ENCODE results near the gene SAMMSON. TPM values are rescaled to one million over a fixed set of nuclear protein-coding genes. Genes with fewer than 3 reads are reported as not detected.
A peak's percentile ranks its signal among the peaks of the same experiment; 100 is the strongest.

SAMMSON gene
- total RNA-seq (2012; rRNA removed) = not detected in 2 replicates
- polyA plus RNA-seq (2012; rRNA removed) = not detected in 2 replicates
- not detected in 2 replicates for polyA plus RNA-seq (2012; cell fraction: cytosol; rRNA removed)
- polyA plus RNA-seq (2012; cell fraction: nucleus; rRNA removed; ENCODE audit: low replicate concordance) = not detected in 2 replicates
- percentile 4 among the genes with signal in this experiment for Bru-seq, nascent RNA
- BruChase-seq, experiment 1, labeled RNA remaining after a 6-hour chase = percentile 2 among the genes with signal in this experiment
- percentile 3 among the genes with signal in this experiment for BruChase-seq, experiment 2, labeled RNA remaining after a 2-hour chase
- long read RNA-seq = 0 reads

- peak within 1 kb of the TSS; percentile 96 for H2BK120ac ChIP-seq (ENCODE audit: low read depth, low read length)
- CTCF ChIA-PET = no interaction called here
- H3K27ac ChIP-seq (ENCODE audit: insufficient read depth, low read length) = peak within 1 kb of the TSS; percentile 95
Observed at GRCh38 chr3:69999140-70000027, at the start of gene SAMMSON. Gene SAMMSON (plus strand): TSS chr3:69999733.

More at GRCh38 chr3:69999140-70000027, at the start of gene SAMMSON:
- no TSS peak for BruUV-seq (replicated peaks)
- H2BK20ac ChIP-seq (ENCODE audit: low read depth, low read length) = peak within 1 kb of the TSS; percentile 96
- dilution Hi-C loops (cut with HindIII; ENCODE audit: low sequenced_read_pairs, unreplicated experiment) = no loop called here
- H3K4me2 ChIP-seq (ENCODE audit: low read depth, low read length) = peak within 1 kb of the TSS; percentile 58
- peak within 1 kb of the TSS; percentile 50 for H2BK5ac ChIP-seq (ENCODE audit: low read depth, low read length, poor library complexity, severe bottlenecking)
- no peaks in the 10 kb centered on the region; the same call in none of the 2 replicates for H3K27me3 ChIP-seq (ENCODE audit: control insufficient read depth, insufficient read depth, low read length)
- H3K23ac ChIP-seq (ENCODE audit: low read depth, low read length) = peak within 1 kb of the TSS; percentile 89
- H4K8ac ChIP-seq (ENCODE audit: low read depth in 2 of 2, low read length in 2 of 2) = peak within 1 kb of the TSS; percentile 63 to 87
- no peak within 1 kb of the TSS; the same call in 1 of the 2 replicates for H3K4me3 ChIP-seq (ENCODE audit: insufficient read depth, low read depth, low read length)
- peak within 1 kb of the TSS; percentile 6 for H2AK9ac ChIP-seq (replicated peaks; ENCODE audit: low read depth, low read length, poor library complexity)
- no peaks in the 10 kb centered on the region for H3K36me3 ChIP-seq (ENCODE audit: control insufficient read depth, insufficient read depth, low read length)
- H3K4me1 ChIP-seq (ENCODE audit: control insufficient read depth, insufficient read depth, low read length) = peaks cover 13% of the 10 kb centered on the region
- H4K91ac ChIP-seq (ENCODE audit: insufficient read depth, low read depth, low read length) = peak within 1 kb of the TSS; percentile 92
- TF ChIP-seq FOS (IDR thresholded peaks at IDR 0.05; ENCODE audit: low read depth, low read length) = peak; percentile 25; the same call in 1 of the 2 replicates
- no peak for TF ChIP-seq CTCF (conservative IDR thresholded peaks at IDR 0.05; ENCODE audit: low read depth, low read length)
- 0 out of 2 replicates have a peak, but pooled peaks cover 4% of the 10 kb centered on the region for H3K9me1 ChIP-seq (ENCODE audit: insufficient read depth, low read length)
- peak within 1 kb of the TSS; percentile 70 for H3K56ac ChIP-seq (ENCODE audit: extremely low read depth, insufficient read depth, low read length)
- H3K79me1 ChIP-seq (ENCODE audit: low read depth in 1 of 2, low read length in 2 of 2) = no peaks in the 10 kb centered on the region
- no peaks in the 10 kb centered on the region for H3K9me3 ChIP-seq (ENCODE audit: control insufficient read depth, insufficient read depth, low read length)
- H2BK15ac ChIP-seq (ENCODE audit: low read depth, low read length) = peak within 1 kb of the TSS; percentile 98; the same call in 2 of the 3 replicates
- no peaks in the 10 kb centered on the region for H4K20me1 ChIP-seq (ENCODE audit: insufficient read depth, low read length)
- in situ Hi-C loops (cut with MboI; ENCODE audit: low sequenced_read_pairs) = no loop called here
- peak; percentile 47 for ATAC-seq (ENCODE audit: low read depth)
- peak within 1 kb of the TSS; percentile 87 for H3K9ac ChIP-seq (ENCODE audit: low read depth, low read length)
- POLR2A ChIA-PET (ENCODE audit: unreplicated experiment) = no interaction called here
- H2AK5ac ChIP-seq (ENCODE audit: low read depth, low read length) = peak within 1 kb of the TSS; percentile 95
- intact Hi-C loops (cut with micrococcal nuclease) = no loop called here
- peak; percentile 73 for DNase-seq
- peak within 1 kb of the TSS; percentile 97 for H4K5ac ChIP-seq (ENCODE audit: low read depth, low read length)
- H3K4ac ChIP-seq (ENCODE audit: low read depth, low read length) = peak within 1 kb of the TSS; percentile 97
- peak within 1 kb of the TSS; percentile 89 for H2AFZ ChIP-seq (replicated peaks; ENCODE audit: low read length, poor library complexity)
- 96% methylated on average over 6 of the region's 29 CpGs; no CpG with 5 or more reads in 1 of the 2 experiments for WGBS, 2 experiments (ENCODE audit: extremely low coverage in 2 of 2, insufficient read length in 1 of 2)
- H3K18ac ChIP-seq (ENCODE audit: low read depth, low read length) = peak within 1 kb of the TSS; percentile 95
- peak within 1 kb of the TSS; percentile 92 for H3K14ac ChIP-seq (replicated peaks; ENCODE audit: low read depth, low read length)
